ENCODE data around the gene BUD31.

Gene BUD31

DNA sequence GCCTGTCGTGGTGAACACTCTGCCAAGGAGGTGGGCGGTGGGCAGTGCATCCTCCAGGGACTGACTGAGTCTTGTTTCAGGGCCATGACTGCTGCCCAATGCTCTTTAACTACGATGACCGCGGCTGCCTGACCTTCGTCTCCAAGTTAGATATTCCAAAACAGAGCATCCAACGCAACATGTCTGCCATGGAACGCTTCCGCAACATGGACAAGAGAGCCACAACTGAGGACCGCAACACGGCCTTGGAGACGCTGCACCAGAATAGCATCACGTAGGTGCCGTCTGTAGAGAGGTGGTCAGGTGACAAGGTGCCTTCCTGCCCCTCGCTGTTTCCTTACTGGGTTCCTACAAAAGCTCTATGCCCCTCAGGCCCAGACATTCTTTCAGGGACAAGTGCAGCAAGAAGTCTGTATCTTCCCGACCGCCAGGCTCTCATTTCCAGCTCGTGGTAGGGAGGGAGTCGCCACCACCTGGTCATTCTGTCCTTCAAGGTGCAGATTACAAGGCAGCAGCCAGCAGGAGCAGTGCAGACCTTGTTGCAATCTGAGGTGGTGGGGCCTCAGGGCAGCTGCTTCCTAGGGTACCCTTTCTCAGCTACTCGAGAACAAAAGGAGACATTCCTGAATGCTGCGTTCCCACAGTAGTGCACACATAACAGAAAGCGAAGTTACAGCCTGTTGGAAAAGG is 49.2 kb upstream of the BUD31 start:
- Histone ChIP-seq H3K9me3 (ENCODE audit: control insufficient read depth, insufficient read depth, low read depth, low read length) (no peaks in the 10 kb centered on the region), H3K27ac (ENCODE audit: extremely low read depth, low read depth, low read length) (no peak overlapping the region), H3K4me1 (ENCODE audit: control insufficient read depth, insufficient read depth, low read length) (no peaks in the 10 kb centered on the region), H3K4me3 (ENCODE audit: low read depth, low read length) (no peak overlapping the region), H3K36me3 (ENCODE audit: control insufficient read depth in 2 of 2, insufficient read depth in 1 of 2, low read length in 2 of 2) (peaks cover 33 to 75% of the 10 kb centered on the region in 2 experiments)
- TF ChIP-seq HOXA7 (CRISPR knock-in tag; IDR thresholded peaks at IDR 0.05; ENCODE audit: borderline replicate concordance): no peak
- TF ChIP-seq, protein P1, sequence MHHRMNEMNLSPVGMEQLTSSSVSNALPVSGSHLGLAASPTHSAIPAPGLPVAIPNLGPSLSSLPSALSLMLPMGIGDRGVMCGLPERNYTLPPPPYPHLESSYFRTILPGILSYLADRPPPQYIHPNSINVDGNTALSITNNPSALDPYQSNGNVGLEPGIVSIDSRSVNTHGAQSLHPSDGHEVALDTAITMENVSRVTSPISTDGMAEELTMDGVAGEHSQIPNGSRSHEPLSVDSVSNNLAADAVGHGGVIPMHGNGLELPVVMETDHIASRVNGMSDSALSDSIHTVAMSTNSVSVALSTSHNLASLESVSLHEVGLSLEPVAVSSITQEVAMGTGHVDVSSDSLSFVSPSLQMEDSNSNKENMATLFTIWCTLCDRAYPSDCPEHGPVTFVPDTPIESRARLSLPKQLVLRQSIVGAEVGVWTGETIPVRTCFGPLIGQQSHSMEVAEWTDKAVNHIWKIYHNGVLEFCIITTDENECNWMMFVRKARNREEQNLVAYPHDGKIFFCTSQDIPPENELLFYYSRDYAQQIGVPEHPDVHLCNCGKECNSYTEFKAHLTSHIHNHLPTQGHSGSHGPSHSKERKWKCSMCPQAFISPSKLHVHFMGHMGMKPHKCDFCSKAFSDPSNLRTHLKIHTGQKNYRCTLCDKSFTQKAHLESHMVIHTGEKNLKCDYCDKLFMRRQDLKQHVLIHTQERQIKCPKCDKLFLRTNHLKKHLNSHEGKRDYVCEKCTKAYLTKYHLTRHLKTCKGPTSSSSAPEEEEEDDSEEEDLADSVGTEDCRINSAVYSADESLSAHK (tag by site-specific recombination; IDR thresholded peaks at IDR 0.05): no peak
- peak; percentile 74 for TF ChIP-seq ZNF600 (tag by site-specific recombination; IDR thresholded peaks at IDR 0.05)
- ChIA-PET CTCF (interaction anchor here (0.6 kb wide), 1 partner anchor 51 kb away, joined by 7 read pairs; no protein-coding TSS in a partner anchor), POLR2A (no interaction called here)

GRCh38 chr7:99362801-99363200 is 46.0 kb upstream of the BUD31 start:
- no peak overlapping the region for H3K27ac ChIP-seq (ENCODE audit: extremely low read depth, low read depth, low read length)
- no peaks in the 10 kb centered on the region for H3K4me1 ChIP-seq (ENCODE audit: control insufficient read depth, insufficient read depth, low read length)
- TF ChIP-seq ZNF658 (tag by site-specific recombination; IDR thresholded peaks at IDR 0.05): no peak
- POLR2A ChIA-PET: interaction anchor here (0.6 kb wide), 1 partner anchor 165 kb away, joined by 3 read pairs; no protein-coding TSS in a partner anchor
- no peak overlapping the region for H3K4me3 ChIP-seq (ENCODE audit: low read depth, low read length)
- H3K36me3 ChIP-seq (ENCODE audit: control insufficient read depth in 2 of 2, insufficient read depth in 1 of 2, low read length in 2 of 2): peaks cover 37 to 80% of the 10 kb centered on the region in 2 experiments
- H3K9me3 ChIP-seq (ENCODE audit: control insufficient read depth, insufficient read depth, low read depth, low read length): no peaks in the 10 kb centered on the region
- CTCF ChIA-PET: interaction anchor here (0.6 to 1.6 kb wide), 4 partner anchors 10 to 620 kb away, joined by 3 to 7 read pairs (median 4); no protein-coding TSS in a partner anchor

GRCh38 chr7:99363286-99363685 is 45.5 kb upstream of the BUD31 start:
- TF ChIP-seq ZNF677 (tag by site-specific recombination; IDR thresholded peaks at IDR 0.05): no peak
- TF ChIP-seq, protein P2, sequence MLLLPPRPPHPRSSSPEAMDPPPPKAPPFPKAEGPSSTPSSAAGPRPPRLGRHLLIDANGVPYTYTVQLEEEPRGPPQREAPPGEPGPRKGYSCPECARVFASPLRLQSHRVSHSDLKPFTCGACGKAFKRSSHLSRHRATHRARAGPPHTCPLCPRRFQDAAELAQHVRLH (tag by site-specific recombination; IDR thresholded peaks at IDR 0.05): no peak
- no peak overlapping the region for H3K27ac ChIP-seq (ENCODE audit: extremely low read depth, low read depth, low read length)
- peaks cover 36 to 75% of the 10 kb centered on the region in 2 experiments for H3K36me3 ChIP-seq (ENCODE audit: control insufficient read depth in 2 of 2, insufficient read depth in 1 of 2, low read length in 2 of 2)
- POLR2A ChIA-PET: no interaction called here
- CTCF ChIA-PET: interaction anchor here (0.8 to 1.6 kb wide), 2 partner anchors 11 to 52 kb away, joined by 5 to 7 read pairs; no protein-coding TSS in a partner anchor
- no peaks in the 10 kb centered on the region for H3K9me3 ChIP-seq (ENCODE audit: control insufficient read depth, insufficient read depth, low read depth, low read length)
- H3K4me1 ChIP-seq (ENCODE audit: control insufficient read depth, insufficient read depth, low read length): no peaks in the 10 kb centered on the region
- no peak overlapping the region for H3K4me3 ChIP-seq (ENCODE audit: low read depth, low read length)

DNA sequence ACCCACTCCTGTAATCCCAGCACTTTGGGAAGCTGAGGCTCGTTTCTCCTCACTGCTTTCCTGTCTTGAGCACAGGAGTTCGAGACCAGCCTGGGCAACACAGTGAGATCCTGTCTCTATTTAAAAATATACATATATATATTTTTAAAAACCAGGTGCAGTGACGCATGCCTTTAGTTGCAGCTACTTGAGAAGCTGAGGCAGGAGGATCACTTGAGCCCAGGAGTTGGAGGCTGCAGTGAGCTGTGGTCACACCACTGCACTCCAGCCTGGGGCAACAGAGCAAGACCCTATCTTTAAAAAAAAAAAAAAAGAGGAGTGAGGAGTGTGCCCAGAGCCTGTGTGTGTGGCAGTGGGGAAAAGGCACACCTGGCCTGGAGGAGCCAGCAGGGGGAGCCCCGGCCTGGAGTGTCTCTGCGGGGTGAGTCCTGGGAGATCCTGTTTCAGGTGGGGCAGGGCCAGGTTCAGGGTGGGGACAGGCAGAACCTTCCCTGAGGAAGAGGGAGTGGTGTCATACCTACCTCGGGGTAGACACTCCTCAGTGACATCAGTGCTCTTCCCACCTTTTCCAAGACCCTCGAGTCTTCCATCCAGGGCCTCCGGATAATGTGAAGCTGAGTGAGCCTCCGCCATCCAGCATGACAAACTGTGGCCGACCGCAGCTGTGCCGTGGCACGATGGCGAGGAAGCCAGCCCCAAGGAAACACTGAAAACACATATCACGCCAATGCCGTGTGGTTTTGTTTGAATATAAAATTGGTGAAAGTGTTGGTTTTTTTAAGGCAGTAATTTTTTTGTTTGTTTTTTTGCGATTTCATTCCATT is 43.2 kb upstream of the BUD31 start:
- Histone ChIP-seq H3K36me3 (ENCODE audit: control insufficient read depth in 2 of 2, insufficient read depth in 1 of 2, low read length in 2 of 2) (peaks cover 33 to 57% of the 10 kb centered on the region in 2 experiments), H3K4me3 (ENCODE audit: low read depth, low read length) (no peak overlapping the region), H3K27ac (ENCODE audit: extremely low read depth, low read depth, low read length) (no peak overlapping the region), H3K4me1 (ENCODE audit: control insufficient read depth, insufficient read depth, low read length) (no peaks in the 10 kb centered on the region), H3K9me3 (ENCODE audit: control insufficient read depth, insufficient read depth, low read depth, low read length) (no peaks in the 10 kb centered on the region)
- CTCF ChIA-PET: interaction anchor here (0.6 to 2.0 kb wide), 10 partner anchors 12 to 345 kb away, joined by 3 to 10 read pairs (median 4); no protein-coding TSS in a partner anchor
- POLR2A ChIA-PET: interaction anchor here (0.5 to 1.2 kb wide), 2 partner anchors 39 to 308 kb away, joined by 3 to 5 read pairs; partner anchors contain the start of gene ARPC1A
- TF ChIP-seq ZNF280D (tag by site-specific recombination; IDR thresholded peaks at IDR 0.05) (no peak), ZNF843 (tag by site-specific recombination; IDR thresholded peaks at IDR 0.05) (no peak), ZNF2 (tag by site-specific recombination; IDR thresholded peaks at IDR 0.05) (peak; percentile 47; the same call in 1 of the 2 replicates), ZSCAN4 (tag by site-specific recombination; IDR thresholded peaks at IDR 0.05) (no peak)
- TF ChIP-seq, protein P3, sequence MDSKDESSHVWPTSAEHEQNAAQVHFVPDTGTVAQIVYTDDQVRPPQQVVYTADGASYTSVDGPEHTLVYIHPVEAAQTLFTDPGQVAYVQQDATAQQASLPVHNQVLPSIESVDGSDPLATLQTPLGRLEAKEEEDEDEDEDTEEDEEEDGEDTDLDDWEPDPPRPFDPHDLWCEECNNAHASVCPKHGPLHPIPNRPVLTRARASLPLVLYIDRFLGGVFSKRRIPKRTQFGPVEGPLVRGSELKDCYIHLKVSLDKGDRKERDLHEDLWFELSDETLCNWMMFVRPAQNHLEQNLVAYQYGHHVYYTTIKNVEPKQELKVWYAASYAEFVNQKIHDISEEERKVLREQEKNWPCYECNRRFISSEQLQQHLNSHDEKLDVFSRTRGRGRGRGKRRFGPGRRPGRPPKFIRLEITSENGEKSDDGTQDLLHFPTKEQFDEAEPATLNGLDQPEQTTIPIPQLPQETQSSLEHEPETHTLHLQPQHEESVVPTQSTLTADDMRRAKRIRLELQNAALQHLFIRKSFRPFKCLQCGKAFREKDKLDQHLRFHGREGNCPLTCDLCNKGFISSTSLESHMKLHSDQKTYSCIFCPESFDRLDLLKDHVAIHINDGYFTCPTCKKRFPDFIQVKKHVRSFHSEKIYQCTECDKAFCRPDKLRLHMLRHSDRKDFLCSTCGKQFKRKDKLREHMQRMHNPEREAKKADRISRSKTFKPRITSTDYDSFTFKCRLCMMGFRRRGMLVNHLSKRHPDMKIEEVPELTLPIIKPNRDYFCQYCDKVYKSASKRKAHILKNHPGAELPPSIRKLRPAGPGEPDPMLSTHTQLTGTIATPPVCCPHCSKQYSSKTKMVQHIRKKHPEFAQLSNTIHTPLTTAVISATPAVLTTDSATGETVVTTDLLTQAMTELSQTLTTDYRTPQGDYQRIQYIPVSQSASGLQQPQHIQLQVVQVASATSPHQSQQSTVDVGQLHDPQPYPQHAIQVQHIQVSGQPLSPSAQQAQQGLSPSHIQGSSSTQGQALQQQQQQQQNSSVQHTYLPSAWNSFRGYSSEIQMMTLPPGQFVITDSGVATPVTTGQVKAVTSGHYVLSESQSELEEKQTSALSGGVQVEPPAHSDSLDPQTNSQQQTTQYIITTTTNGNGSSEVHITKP (tag by site-specific recombination; IDR thresholded peaks at IDR 0.05): no peak

Measured in HEK293 (cell line).